Measurements from ENCODE around the gene TRIP10.

DNA sequence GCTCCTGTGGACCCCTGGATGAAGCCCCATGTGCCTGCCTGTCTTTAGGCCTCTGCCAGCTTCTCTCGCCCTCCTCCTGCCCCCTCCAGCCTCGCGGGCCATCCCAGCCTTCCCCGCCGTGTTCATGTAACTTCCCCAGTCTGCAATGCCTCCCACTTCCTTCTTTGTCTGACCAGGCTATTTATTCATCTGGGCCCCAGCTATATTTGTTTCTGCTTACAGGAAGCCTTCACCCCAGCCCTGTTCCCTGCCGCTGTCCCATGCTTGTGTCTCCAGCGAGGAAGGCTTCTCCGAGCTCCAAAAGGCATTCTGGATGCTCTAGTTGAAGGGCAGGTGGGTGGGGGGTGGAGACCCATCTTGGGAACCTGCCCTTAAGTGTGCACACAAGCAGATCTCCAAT lies 11.1 kb upstream of the TRIP10 start:
- no peak for TF ChIP-seq ESRRG (CRISPR knock-in tag; IDR thresholded peaks at IDR 0.05)
- TF ChIP-seq BACH2 (CRISPR knock-in tag; IDR thresholded peaks at IDR 0.05; ENCODE audit: borderline replicate concordance): no peak
- no peak for TF ChIP-seq OSR1 (CRISPR knock-in tag; IDR thresholded peaks at IDR 0.05)
- TF ChIP-seq ZNF70 (CRISPR knock-in tag; IDR thresholded peaks at IDR 0.05): no peak
- TF ChIP-seq GLIS3 (CRISPR knock-in tag; IDR thresholded peaks at IDR 0.05): no peak
